Stimulated activated CD4-positive, alpha-beta T cell treated with anti-CD3 and anti-CD28 coated beads, Interleukin-2, amount 100 ng/mL, for 48 hours (primary cell): ENCODE measurements around the gene TMTC2.

Experiments
- DNase-seq, 2 donors: peaks; one replicate each; pipeline ENCODE4 v3.0.0-alpha.2; 2020

The TMTC2 gene

DNA sequence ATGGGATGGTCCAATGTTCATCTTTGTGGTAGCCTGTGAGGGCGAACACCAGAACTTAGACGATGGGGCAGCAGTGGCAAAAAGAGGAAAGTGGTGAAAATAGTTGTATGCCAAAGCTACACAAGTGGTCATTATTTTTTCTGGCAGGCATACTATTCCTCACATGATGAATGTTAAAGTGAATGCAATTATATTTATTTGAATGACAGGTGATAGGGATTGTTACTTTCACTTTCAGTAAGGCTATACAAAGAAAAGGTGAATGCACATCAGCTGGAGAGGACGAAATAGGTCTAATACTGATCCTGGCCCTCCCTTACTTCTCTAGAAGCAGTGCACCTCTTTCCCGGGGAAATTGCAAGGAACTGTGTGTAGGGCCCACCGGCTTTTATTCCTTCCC is 470.1 kb downstream of the TMTC2 start:
- no peak for DNase-seq

DNA sequence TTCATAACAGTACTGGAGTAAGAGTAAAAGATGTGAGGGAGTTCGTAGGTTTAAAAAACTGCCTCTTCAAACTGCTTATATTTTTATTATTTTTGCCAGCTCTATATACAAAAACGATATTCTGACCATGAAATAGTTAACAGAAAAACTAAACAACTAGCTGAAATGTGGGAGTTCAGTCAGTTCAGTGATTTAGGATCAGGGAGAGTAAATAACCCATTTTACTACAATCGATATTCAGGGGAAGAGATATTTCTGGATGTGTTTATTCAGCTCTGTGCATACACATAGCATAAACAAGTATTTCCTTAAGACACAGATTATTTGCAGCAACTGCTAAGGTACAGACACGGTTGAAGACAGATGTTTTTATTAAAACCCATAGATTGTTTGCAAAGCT is 470.9 kb downstream of the TMTC2 start:
- no peak for DNase-seq

DNA sequence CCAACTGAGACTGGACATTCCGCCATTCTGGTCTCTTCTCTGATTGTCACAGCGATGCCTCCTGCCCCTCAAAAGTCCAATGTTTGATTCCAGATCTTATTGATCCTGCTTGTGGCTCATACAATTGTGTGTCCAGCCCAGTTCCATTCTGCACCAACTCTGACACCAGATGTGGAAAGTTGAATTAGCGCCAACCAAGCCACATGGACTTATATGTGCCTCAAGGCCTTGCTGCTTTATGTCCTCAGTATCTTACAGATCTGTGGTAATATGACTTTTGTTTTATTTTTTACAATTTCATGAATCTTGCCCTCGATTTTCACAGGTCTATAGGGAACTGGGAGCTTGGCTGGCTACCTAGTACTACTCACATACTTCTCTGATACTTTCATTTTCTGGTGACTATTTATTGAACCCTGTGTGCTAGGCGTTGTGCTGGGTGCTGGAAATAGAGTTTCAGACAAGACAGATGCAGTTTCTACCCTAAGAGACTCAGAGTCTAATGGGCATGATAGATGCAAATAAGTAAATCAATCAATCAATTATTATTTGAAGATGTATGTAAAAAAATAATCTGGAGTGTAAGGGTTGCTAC is 472.0 kb downstream of the TMTC2 start:
- DNase-seq: no peak

DNA sequence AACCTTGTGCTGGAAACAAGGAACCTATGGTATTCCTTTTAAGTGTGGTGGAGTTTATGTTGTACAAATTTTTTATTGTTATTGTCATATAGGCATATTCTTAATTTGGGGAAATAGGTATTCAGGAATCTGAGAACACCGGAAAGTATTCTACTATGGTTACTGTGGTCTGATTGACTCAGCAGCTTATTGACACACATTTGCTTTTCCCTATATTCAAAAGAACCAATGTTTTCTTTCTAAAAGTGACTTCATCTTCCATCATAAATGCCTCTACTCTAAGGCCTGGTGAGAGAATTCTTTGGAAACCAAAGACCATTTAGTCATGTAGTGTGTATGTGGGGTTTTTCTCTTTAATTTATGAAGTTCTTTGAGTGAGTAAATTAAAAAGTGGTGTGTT is 474.8 kb downstream of the TMTC2 start:
- DNase-seq: no peak

DNA sequence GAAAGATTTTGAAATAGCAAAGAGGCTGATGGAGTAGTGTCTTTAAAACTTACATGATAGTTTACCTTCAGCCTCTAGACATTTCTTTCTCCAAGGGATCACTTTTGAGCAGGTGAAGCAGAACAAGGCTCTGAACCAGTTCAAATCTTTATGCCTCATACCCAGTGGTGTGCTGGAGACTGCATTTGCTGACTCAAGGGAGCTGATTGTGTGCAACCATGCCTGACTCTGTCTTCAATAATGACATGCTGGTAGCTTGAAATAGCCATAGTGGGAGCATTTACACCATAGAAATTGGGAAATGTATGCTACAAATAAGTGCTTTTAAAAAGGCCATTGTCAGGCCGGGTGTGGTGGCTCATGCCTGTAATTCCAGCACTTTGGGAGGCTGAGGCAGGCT is 482.0 kb downstream of the TMTC2 start:
- no peak for DNase-seq

DNA sequence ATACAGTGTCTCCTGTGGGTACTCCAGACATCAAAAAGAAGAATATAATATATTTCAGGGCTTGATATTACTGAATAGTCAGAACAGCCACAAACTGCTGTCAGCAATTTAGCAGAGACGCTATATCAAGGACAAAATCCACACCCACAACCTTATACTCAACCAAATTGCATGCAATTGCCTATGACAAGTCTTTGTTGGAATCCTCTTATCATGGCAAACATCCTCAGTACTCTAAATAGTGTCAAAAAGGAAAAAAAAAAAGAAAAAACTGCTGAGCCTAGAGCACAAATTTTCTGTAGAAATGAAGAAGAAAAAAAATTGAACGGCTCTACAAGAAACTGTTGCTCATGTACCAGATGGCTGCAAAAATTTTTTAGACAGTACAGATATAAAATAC is 485.7 kb downstream of the TMTC2 start:
- no peak for DNase-seq

DNA sequence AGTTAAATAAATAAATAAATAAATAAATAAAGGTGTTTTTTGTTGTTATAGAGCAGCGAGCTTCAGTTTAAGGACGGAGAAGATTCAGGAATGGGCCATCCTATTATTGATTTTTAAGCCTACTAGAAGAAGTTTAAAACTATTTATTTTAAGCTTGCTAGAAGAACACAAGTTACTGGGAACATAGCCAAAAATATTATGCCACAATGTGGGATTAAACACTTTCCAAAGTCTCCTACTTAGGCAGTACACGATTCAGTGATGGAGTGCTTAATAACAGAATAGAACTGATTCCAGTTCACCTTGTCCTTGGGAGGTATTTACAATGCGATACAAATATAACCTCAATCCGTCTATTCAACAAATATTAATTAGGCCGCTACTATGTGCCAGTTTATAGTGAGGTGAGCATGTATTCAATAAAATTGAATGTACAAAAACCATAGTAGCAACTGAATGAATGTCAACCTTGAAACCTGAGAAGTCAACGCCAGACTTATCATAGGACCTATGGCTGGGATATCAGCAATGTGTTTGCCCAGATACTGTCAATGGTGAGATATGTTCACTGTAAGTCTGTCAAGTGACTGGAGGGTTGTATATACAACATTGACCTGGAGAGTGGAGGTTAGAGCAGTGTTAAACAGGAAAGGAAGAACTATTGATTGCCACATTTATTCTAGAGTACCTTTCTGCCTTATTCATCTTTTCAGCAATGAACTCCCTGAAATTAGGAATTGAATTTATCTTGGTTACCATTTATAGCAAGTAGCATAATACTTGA is 486.4 kb downstream of the TMTC2 start:
- no peak for DNase-seq

DNA sequence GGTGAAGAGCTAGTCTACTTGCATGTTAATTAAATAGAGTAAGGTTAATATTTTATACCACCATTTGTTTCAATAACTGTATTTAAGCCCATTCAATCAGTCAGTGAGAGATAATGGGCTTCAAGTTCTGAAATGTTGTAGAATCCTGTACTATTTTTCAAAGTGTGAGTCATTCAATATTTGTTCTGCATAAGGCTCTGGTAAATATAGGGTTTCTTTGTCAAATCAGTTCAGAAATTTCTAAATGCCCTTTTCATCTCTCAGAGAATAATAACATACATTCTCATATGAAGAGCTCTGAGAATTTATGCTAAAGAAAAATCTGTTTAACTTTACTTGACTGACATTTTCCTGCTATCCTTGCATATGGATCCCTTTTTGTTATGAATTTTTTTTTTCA is 493.3 kb downstream of the TMTC2 start:
- DNase-seq: no peak

DNA sequence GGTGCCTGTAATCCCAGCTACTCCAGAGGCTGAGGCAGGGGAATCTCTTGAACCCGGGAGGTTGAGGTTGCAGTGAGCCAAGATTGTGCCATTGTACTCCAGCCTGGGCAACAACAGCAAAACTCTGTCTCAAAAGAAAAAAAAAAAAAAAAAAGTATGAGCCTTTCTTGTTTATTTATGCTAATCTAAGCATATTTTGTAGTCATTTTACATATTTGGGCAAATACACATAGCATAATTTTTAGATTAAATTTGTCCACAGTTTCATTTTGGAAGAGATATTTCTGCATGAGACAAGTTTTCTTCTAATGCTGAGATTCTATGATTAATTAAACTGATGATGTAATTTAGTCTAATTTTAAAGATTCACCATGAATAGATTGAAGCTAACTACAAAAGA is 494.4 kb downstream of the TMTC2 start:
- no peak for DNase-seq

DNA sequence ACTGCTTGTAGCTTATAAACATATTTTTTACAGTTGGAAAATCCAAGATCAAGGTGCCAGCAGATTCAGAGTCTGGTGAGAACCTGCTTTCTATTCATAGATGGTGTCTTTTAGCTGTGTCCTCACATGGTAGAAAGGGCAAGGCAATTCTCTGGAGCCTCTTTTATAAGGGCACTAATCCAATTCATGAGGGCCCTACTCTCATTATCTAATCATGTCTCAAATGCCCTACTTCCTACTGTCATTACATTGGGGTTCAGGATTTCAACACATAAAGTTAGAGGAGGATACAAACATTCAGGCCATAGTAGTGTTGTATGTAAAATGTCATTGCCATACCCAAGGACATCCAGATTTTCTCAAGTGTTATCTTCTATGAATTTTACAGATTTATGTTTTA is 496.4 kb downstream of the TMTC2 start:
- DNase-seq: no peak
